ENCODE results near the gene LRRC52. TPM values are rescaled to one million over a fixed set of nuclear protein-coding genes. Genes with fewer than 3 reads are reported as not detected.

The LRRC52 gene
- total and polyA plus RNA-seq, 2 donors (not counting 1 experiment from before 2014, with no cell fraction given): not detected

- no peaks in the 10 kb centered on the region for H3K36me3 ChIP-seq (replicated peaks in 1 of 2; ENCODE audit: control extremely low read depth in 1 of 2, control insufficient read depth in 1 of 2, extremely low read depth in 1 of 2, insufficient read depth in 2 of 2, low read length in 1 of 2)
- H2AFZ ChIP-seq (ENCODE audit: insufficient read depth, low read depth, low read length, poor library complexity, severe bottlenecking): no peak overlapping the region
- intact Hi-C loops (cut with micrococcal nuclease): loop anchor here (1.0 to 2.0 kb wide), 4 partner anchors 31 to 314 kb away; partner anchors contain the start of genes ALDH9A1, MGST3 and TMCO1
- no peaks in the 10 kb centered on the region for H4K20me1 ChIP-seq (ENCODE audit: control insufficient read depth, insufficient read depth, low read length, poor library complexity, severe bottlenecking)
- H3K27ac ChIP-seq (ENCODE audit: low read length in 2 of 2): no peak overlapping the region
- H3K4me1 Mint-ChIP-seq: peaks cover 19% of the 10 kb centered on the region
- ATAC-seq (ENCODE audit: low read depth) (no peak), DNase-seq (no peak)
- H3K9ac ChIP-seq (ENCODE audit: low read length): no peak overlapping the region
- 67% methylated on average over 3 of the region's 4 CpGs for WGBS (ENCODE audit: insufficient coverage)
- no peak overlapping the region for H3K4me3 Mint-ChIP-seq
- peaks cover 0 to 6% (median 0%) of the 10 kb centered on the region in 3 donors for H3K9me3 ChIP-seq (ENCODE audit: control extremely low read depth in 1 of 3, control insufficient read depth in 2 of 3, insufficient read depth in 1 of 3, low read length in 2 of 3)
- H3K9me3 Mint-ChIP-seq (ENCODE audit: insufficient read depth): no peaks in the 10 kb centered on the region
- no peak overlapping the region for H3K4me3 ChIP-seq (ENCODE audit: control extremely low read depth in 1 of 5, extremely low read depth in 1 of 5, insufficient read depth in 1 of 5, low read depth in 2 of 5, low read length in 4 of 5)
- CTCF ChIA-PET: interaction anchor here (0.7 to 14.4 kb wide), 16 partner anchors 9 to 325 kb away, joined by 3 to 206 read pairs (median 6); no protein-coding TSS in a partner anchor
- no peaks in the 10 kb centered on the region for H3K79me2 ChIP-seq (ENCODE audit: control insufficient read depth, insufficient read depth, low read length)
- H3K4me1 ChIP-seq (ENCODE audit: control insufficient read depth in 2 of 2, insufficient read depth in 2 of 2, low read length in 2 of 2): peaks cover 17 to 23% of the 10 kb centered on the region in 2 donors
- H3K27me3 ChIP-seq (replicated peaks in 1 of 4; ENCODE audit: control extremely low read depth in 1 of 4, control insufficient read depth in 3 of 4, insufficient read depth in 4 of 4, low read length in 3 of 4): peaks cover 0 to 16% (median 6%) of the 10 kb centered on the region in 4 experiments
- POLR2A ChIA-PET: no interaction called here
- H3K27ac Mint-ChIP-seq: no peak overlapping the region
- TF ChIP-seq, protein P1, sequence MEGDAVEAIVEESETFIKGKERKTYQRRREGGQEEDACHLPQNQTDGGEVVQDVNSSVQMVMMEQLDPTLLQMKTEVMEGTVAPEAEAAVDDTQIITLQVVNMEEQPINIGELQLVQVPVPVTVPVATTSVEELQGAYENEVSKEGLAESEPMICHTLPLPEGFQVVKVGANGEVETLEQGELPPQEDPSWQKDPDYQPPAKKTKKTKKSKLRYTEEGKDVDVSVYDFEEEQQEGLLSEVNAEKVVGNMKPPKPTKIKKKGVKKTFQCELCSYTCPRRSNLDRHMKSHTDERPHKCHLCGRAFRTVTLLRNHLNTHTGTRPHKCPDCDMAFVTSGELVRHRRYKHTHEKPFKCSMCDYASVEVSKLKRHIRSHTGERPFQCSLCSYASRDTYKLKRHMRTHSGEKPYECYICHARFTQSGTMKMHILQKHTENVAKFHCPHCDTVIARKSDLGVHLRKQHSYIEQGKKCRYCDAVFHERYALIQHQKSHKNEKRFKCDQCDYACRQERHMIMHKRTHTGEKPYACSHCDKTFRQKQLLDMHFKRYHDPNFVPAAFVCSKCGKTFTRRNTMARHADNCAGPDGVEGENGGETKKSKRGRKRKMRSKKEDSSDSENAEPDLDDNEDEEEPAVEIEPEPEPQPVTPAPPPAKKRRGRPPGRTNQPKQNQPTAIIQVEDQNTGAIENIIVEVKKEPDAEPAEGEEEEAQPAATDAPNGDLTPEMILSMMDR (IDR thresholded peaks at IDR 0.05): no peak
- TF ChIP-seq EZH2 (IDR thresholded peaks at IDR 0.05; ENCODE audit: borderline replicate concordance, insufficient read depth, low read depth, low read length, poor library complexity, severe bottlenecking): no peak
- peaks cover 40% of the 10 kb centered on the region for H3K27me3 Mint-ChIP-seq
- H3K4me2 ChIP-seq (replicated peaks; ENCODE audit: low read depth, low read length, poor library complexity, severe bottlenecking): no peak overlapping the region
These were observed 57.0 kb downstream of the LRRC52 start for GRCh38 chr1:165600793-165601192.

- Mint-ChIP-seq H3K4me3 (no peak overlapping the region), H3K27me3 (peaks cover 21% of the 10 kb centered on the region), H3K27ac (no peak overlapping the region), H3K4me1 (peaks cover 3% of the 10 kb centered on the region), H3K9me3 (ENCODE audit: insufficient read depth) (no peaks in the 10 kb centered on the region)
- H3K4me1 ChIP-seq (ENCODE audit: control insufficient read depth in 2 of 2, insufficient read depth in 2 of 2, low read length in 2 of 2): peaks cover 4 to 6% of the 10 kb centered on the region in 2 donors
- no peaks in the 10 kb centered on the region for H3K79me2 ChIP-seq (ENCODE audit: control insufficient read depth, insufficient read depth, low read length)
- H3K4me2 ChIP-seq (replicated peaks; ENCODE audit: low read depth, low read length, poor library complexity, severe bottlenecking): no peak overlapping the region
- no peaks in the 10 kb centered on the region for H3K9me3 ChIP-seq (ENCODE audit: control extremely low read depth in 1 of 3, control insufficient read depth in 2 of 3, insufficient read depth in 1 of 3, low read length in 2 of 3)
- H3K36me3 ChIP-seq (replicated peaks in 1 of 2; ENCODE audit: control extremely low read depth in 1 of 2, control insufficient read depth in 1 of 2, extremely low read depth in 1 of 2, insufficient read depth in 2 of 2, low read length in 1 of 2): no peaks in the 10 kb centered on the region
- peaks cover 0 to 7% (median 0%) of the 10 kb centered on the region in 4 experiments for H3K27me3 ChIP-seq (replicated peaks in 1 of 4; ENCODE audit: control extremely low read depth in 1 of 4, control insufficient read depth in 3 of 4, insufficient read depth in 4 of 4, low read length in 3 of 4)
- H3K27ac ChIP-seq (ENCODE audit: low read length in 2 of 2): no peak overlapping the region
- H4K20me1 ChIP-seq (ENCODE audit: control insufficient read depth, insufficient read depth, low read length, poor library complexity, severe bottlenecking): no peaks in the 10 kb centered on the region
- H2AFZ ChIP-seq (ENCODE audit: insufficient read depth, low read depth, low read length, poor library complexity, severe bottlenecking): no peak overlapping the region
- no peak for TF ChIP-seq EZH2 (IDR thresholded peaks at IDR 0.05; ENCODE audit: borderline replicate concordance, insufficient read depth, low read depth, low read length, poor library complexity, severe bottlenecking)
- TF ChIP-seq, protein P1 (IDR thresholded peaks at IDR 0.05): no peak
- ChIA-PET POLR2A (no interaction called here), CTCF (interaction anchor here (2.1 to 8.2 kb wide), 3 partner anchors 10 to 312 kb away, joined by 5 to 187 read pairs (median 13); no protein-coding TSS in a partner anchor)
- DNase-seq (no peak), ATAC-seq (ENCODE audit: low read depth) (no peak)
- intact Hi-C loops (cut with micrococcal nuclease): no loop called here
- 100% methylated on average over 2 of the region's 2 CpGs for WGBS (ENCODE audit: insufficient coverage)
- H3K4me3 ChIP-seq (ENCODE audit: control extremely low read depth in 1 of 5, extremely low read depth in 1 of 5, insufficient read depth in 1 of 5, low read depth in 2 of 5, low read length in 4 of 5): no peak overlapping the region
- H3K9ac ChIP-seq (ENCODE audit: low read length): no peak overlapping the region
These were observed 60.0 kb downstream of the LRRC52 start for GRCh38 chr1:165603810-165604209.

Measured in B cell (primary cell).